ENCODE results near the gene EIF1B.

- no peak for TF ChIP-seq EP300 (IDR thresholded peaks at IDR 0.05)
- no peak for TF ChIP-seq CTCF (IDR thresholded peaks at IDR 0.05)
- no peak for TF ChIP-seq POLR2A (IDR thresholded peaks at IDR 0.05)
These were observed 44.3 kb upstream of the EIF1B start for GRCh38 chr3:40265181-40265580.

All from upper lobe of left lung (tissue), 4 donors.